ENCODE data around the gene UNC13B. TPM values are rescaled to one million over a fixed set of nuclear protein-coding genes. Genes with fewer than 3 reads are reported as not detected.

The UNC13B gene
- total RNA-seq, 1 experiment from 2014 or later, result 48.2 TPM

GRCh38 chr9:35198191-35198590, 36.4 kb downstream of the UNC13B start:
- Histone ChIP-seq H3K4me1 (ENCODE audit: insufficient read depth, low read length) (no peaks in the 10 kb centered on the region), H2AFZ (ENCODE audit: low read length) (no peak overlapping the region), H3K4me2 (ENCODE audit: insufficient read depth, insufficient read length, low read length) (no peak overlapping the region), H4K91ac (ENCODE audit: insufficient read length, low read depth, low read length) (no peak overlapping the region), H3K14ac (ENCODE audit: insufficient read depth, low read length) (no peak overlapping the region), H4K20me1 (ENCODE audit: control insufficient read depth, insufficient read depth, insufficient read length) (no peaks in the 10 kb centered on the region), H3K4ac (ENCODE audit: low read depth, low read length) (no peak overlapping the region), H2BK15ac (ENCODE audit: low read depth, low read length) (no peak overlapping the region), H3K79me1 (ENCODE audit: insufficient read depth, low read depth, low read length, poor library complexity, severe bottlenecking) (no peaks in the 10 kb centered on the region), H2AK5ac (ENCODE audit: insufficient read length, low read length) (no peak overlapping the region), H2BK20ac (ENCODE audit: low read depth, low read length, poor library complexity, severe bottlenecking) (no peak overlapping the region), H2BK5ac (ENCODE audit: insufficient read length, low read length) (no peak overlapping the region), H4K8ac (replicated peaks; ENCODE audit: insufficient read length, low read depth, low read length) (no peak overlapping the region), H3K27ac (ENCODE audit: insufficient read length, low read depth, low read length) (no peak overlapping the region), H4K5ac (ENCODE audit: insufficient read length, low read depth, low read length) (no peak overlapping the region), H3K56ac (ENCODE audit: insufficient read length, low read depth, low read length) (no peak overlapping the region), H3K18ac (ENCODE audit: insufficient read length, low read depth, low read length) (no peak overlapping the region), H2BK120ac (ENCODE audit: low read depth, low read length, poor library complexity, severe bottlenecking) (no peak overlapping the region), H3K9ac (ENCODE audit: extremely low read depth, insufficient read length, low read length) (no peak overlapping the region), H3K23ac (ENCODE audit: insufficient read length, low read depth, low read length) (no peak overlapping the region), H2BK12ac (ENCODE audit: insufficient read length, low read depth, low read length) (no peak overlapping the region), H3T11ph (ENCODE audit: low read length) (no peak overlapping the region), H3K79me2 (ENCODE audit: insufficient read depth, low read length) (no peaks in the 10 kb centered on the region), H3K9me3 (ENCODE audit: control insufficient read depth, low read depth, low read length) (peaks cover 9% of the 10 kb centered on the region), H3K23me2 (ENCODE audit: insufficient read length, low read depth, low read length, poor library complexity, severe bottlenecking) (no peaks in the 10 kb centered on the region), H3K27me3 (ENCODE audit: insufficient read depth, low read length) (no peaks in the 10 kb centered on the region)
- Mint-ChIP-seq H3K4me1 (no peaks in the 10 kb centered on the region), H3K36me3 (ENCODE audit: insufficient read depth in 1 of 3, low read depth in 3 of 3) (peaks cover 24 to 38% (median 28%) of the 10 kb centered on the region in 3 experiments), H3K4me3 (no peak overlapping the region), H3K27me3 (ENCODE audit: low read depth) (no peaks in the 10 kb centered on the region; the same call in 1 of the 2 replicates), H3K9me3 (peaks cover 48 to 68% of the 10 kb centered on the region in 2 experiments), H3K27ac (no peak overlapping the region)
- TF ChIP-seq CTCF (conservative IDR thresholded peaks at IDR 0.05), result no peak
- no peak for DNase-seq
- no CpG with 5 or more reads among the region's 4 CpGs for WGBS (ENCODE audit: extremely low coverage, insufficient read length, low lambda C conversion rate)
